K562 (cell line): Measurements from ENCODE around the gene AKNA. TPM values are rescaled to one million over a fixed set of nuclear protein-coding genes. Genes with fewer than 3 reads are reported as not detected.

Experiments
- ATF2 ChIP-seq: sonication (generic); formaldehyde crosslinking; IDR thresholded peaks from 2 replicates; pipeline ENCODE4 v1.8.1; 2022; ENCODE audit warnings: missing genetic modification reagents
- CHAMP1 ChIP-seq: fragments of 450-650 bp; IDR thresholded peaks from 2 replicates; pipeline ENCODE4 v1.6.1; 2016; ENCODE audit warnings: mild to moderate bottlenecking
- E2F5 ChIP-seq: sonication (generic); formaldehyde crosslinking; IDR thresholded peaks from 2 replicates; pipeline ENCODE4 v1.8.0; 2022; ENCODE audit warnings: mild to moderate bottlenecking, missing genetic modification reagents
- ERF ChIP-seq: fragments of 450-650 bp; formaldehyde crosslinking; IDR thresholded peaks from 2 replicates; pipeline ENCODE4 v1.4.0; 2020; ENCODE audit warnings: mild to moderate bottlenecking, mixed read lengths
- HNRNPLL ChIP-seq: fragments of 200-400 bp; formaldehyde crosslinking; IDR thresholded peaks from 2 replicates; pipeline ENCODE4 v1.6.1; 2017; ENCODE audit warnings: low read length, low read depth, mild to moderate bottlenecking; ENCODE audit not compliant: poor library complexity, severe bottlenecking
- LCOR ChIP-seq: sonication (generic); formaldehyde crosslinking; IDR thresholded peaks from 2 replicates; pipeline ENCODE4 v1.8.0; 2022; ENCODE audit warnings: mild to moderate bottlenecking, missing genetic modification reagents
- MEF2D ChIP-seq: conservative IDR thresholded peaks from 2 replicates; pipeline ENCODE4 v1.6.1; 2016; ENCODE audit warnings: low read depth, missing genetic modification characterization, missing compliant biosample characterization
- MTA3 ChIP-seq: fragments of 450-650 bp; formaldehyde crosslinking; IDR thresholded peaks from 2 replicates; pipeline ENCODE4 v1.6.1; 2017; ENCODE audit warnings: mild to moderate bottlenecking, borderline replicate concordance
- PHF21A ChIP-seq: fragments of 450-650 bp; IDR thresholded peaks from 2 replicates; pipeline ENCODE4 v1.6.1; 2017; ENCODE audit warnings: low read depth, borderline replicate concordance
- POLR3A ChIP-seq: IDR thresholded peaks from 2 replicates; pipeline ENCODE4 v1.6.1; 2011; ENCODE audit warnings: borderline replicate concordance, mild to moderate bottlenecking, moderate library complexity; ENCODE audit not compliant: insufficient read length, insufficient read depth; ENCODE audit errors: extremely low read depth
- PTRF ChIP-seq: fragments of 450-650 bp; IDR thresholded peaks from 2 replicates; pipeline ENCODE4 v1.6.1; 2016; ENCODE audit warnings: mild to moderate bottlenecking, missing genetic modification characterization, missing compliant biosample characterization
- RBFOX2 ChIP-seq: fragments of 200-400 bp; formaldehyde crosslinking; IDR thresholded peaks from 2 replicates; pipeline ENCODE4 v1.6.1; 2017; ENCODE audit warnings: low read depth, mild to moderate bottlenecking, low read length, moderate library complexity
- STAT5A ChIP-seq: IDR thresholded peaks from 2 replicates; pipeline ENCODE4 v1.6.1; 2012; ENCODE audit warnings: low read length, inconsistent platforms, borderline replicate concordance
- SUPT5H ChIP-seq: fragments of 450-650 bp; IDR thresholded peaks from 2 replicates; pipeline ENCODE4 v1.6.1; 2016
- ZKSCAN1 ChIP-seq: fragments of 150-350 bp; IDR thresholded peaks from 2 replicates; pipeline ENCODE4 v1.6.1; 2016; ENCODE audit warnings: low read depth, low read length
- ZNF134 ChIP-seq: fragments of 250-450 bp; sonication (Bioruptor Pico); conservative IDR thresholded peaks from 2 replicates; pipeline ENCODE4 v1.4.0; 2020
- ZNF165 ChIP-seq: fragments of 250-450 bp; sonication (Bioruptor Pico); IDR thresholded peaks from 2 replicates; pipeline ENCODE4 v1.4.0; 2020; ENCODE audit warnings: borderline replicate concordance
- ZNF639 ChIP-seq, 2 experiments: fragments of 200-800 bp in 1 of 2; sonication (Bioruptor generic) in 1 of 2; sonication (generic) in 1 of 2; formaldehyde crosslinking in 1 of 2; IDR thresholded peaks in 1 of 2; conservative IDR thresholded peaks in 1 of 2; 2 replicates each; pipeline versions ENCODE4 v1.5.0 to v1.6.1; 2016 to 2020; ENCODE audit warnings: missing compliant biosample characterization in 1 of 2, missing genetic modification characterization in 1 of 2, missing genetic modification reagents in 1 of 2
- ZNF695 ChIP-seq: fragments of 450-650 bp; formaldehyde crosslinking; IDR thresholded peaks from 2 replicates; pipeline ENCODE4 v1.4.0; 2020; ENCODE audit warnings: mild to moderate bottlenecking, moderate library complexity
- ZNF699 ChIP-seq: fragments of 250-450 bp; sonication (Bioruptor Pico); IDR thresholded peaks from 2 replicates; pipeline ENCODE4 v1.8.0; 2021; ENCODE audit warnings: mild to moderate bottlenecking, moderate library complexity; ENCODE audit not compliant: insufficient replicate concordance
- ZNF778 ChIP-seq: fragments of 450-650 bp; formaldehyde crosslinking; IDR thresholded peaks from 2 replicates; pipeline ENCODE4 v1.4.0; 2020; ENCODE audit warnings: mild to moderate bottlenecking, moderate library complexity
- polyA plus RNA-seq, 8 experiments: library from polyadenylated mRNA; depleted of rRNA in 4 of 8; stranded (reverse) in 5 of 8; unstranded in 3 of 8; fragments of >200 nt; fragmentation: Nextera tagmentation in 2 of 8; fragmentation: Illumina TruSeq in 1 of 8; extraction: Ambion mirVana in 2 of 8; extraction: Trizol in 1 of 8; gene quantifications; 2 replicates each; pipeline versions ENCODE4 v1.2.1 to v1.2.3, GENCODE V29; 2011 to 2014; ENCODE audit warnings: inconsistent platforms in 1 of 8, missing spikeins in 1 of 8
- total RNA-seq, 7 experiments: library from RNA; depleted of rRNA in 6 of 7; stranded (reverse); fragments of >200 nt in 6 of 7; fragmentation: Illumina TruSeq in 2 of 7; extraction: Trizol in 2 of 7; gene quantifications; 2 replicates each; pipeline versions ENCODE4 v1.2.1 to v1.2.3, GENCODE V29; 2011 to 2021; ENCODE audit warnings: low replicate concordance in 1 of 7

AKNA gene
- total and polyA plus RNA-seq, 9 of the 15 experiments (the other 6 are each of a cell fraction or from before 2014, with no cell fraction given), result 0.29 to 20.5 (median 3.9) TPM

GRCh38 chr9:114396558-114397218 is 8.9 kb upstream of the AKNA start (continued):
- peak in 1 of 2 experiments; percentile 53; a peak in 1 of 4 replicates for TF ChIP-seq ZNF639 (CRISPR knock-in tag; conservative IDR thresholded peaks at IDR 0.05 in 1 of 2, IDR thresholded peaks at IDR 0.05 in 1 of 2)
- no peak for TF ChIP-seq HNRNPLL
- peak; percentile 47; the same call in 1 of the 2 replicates for TF ChIP-seq LCOR (CRISPR knock-in tag)
- no peak for TF ChIP-seq ZNF165 (CRISPR knock-in tag)
- TF ChIP-seq PHF21A, result no peak
- 0 out of 2 replicates have a peak, but pooled peaks have one; percentile 13 for TF ChIP-seq ZNF134 (CRISPR knock-in tag)
- no peak for TF ChIP-seq SUPT5H
- TF ChIP-seq ERF (CRISPR knock-in tag), result no peak
- no peak for TF ChIP-seq E2F5
- TF ChIP-seq PTRF, result peak; percentile 77
- no peak for TF ChIP-seq POLR3A
- no peak for TF ChIP-seq ZKSCAN1
- no peak for TF ChIP-seq ZNF695 (CRISPR knock-in tag)
- 0 out of 2 replicates have a peak, but pooled peaks have one; percentile 2 for TF ChIP-seq RBFOX2
- TF ChIP-seq ATF2 (CRISPR knock-in tag), result no peak
- no peak for TF ChIP-seq ZNF699 (CRISPR knock-in tag)
- TF ChIP-seq MEF2D (tag), result peak; percentile 74
- TF ChIP-seq STAT5A, result no peak
- no peak for TF ChIP-seq CHAMP1
- no peak for TF ChIP-seq ZNF778
- no peak for TF ChIP-seq MTA3
